K562 (cell line): ENCODE measurements around the gene HACD1. TPM values are rescaled to one million over a fixed set of nuclear protein-coding genes. Genes with fewer than 3 reads are reported as not detected.

ENCODE experiments used
- CBX2 ChIP-seq: fragments of 200-600 bp; sonication (generic); IDR thresholded peaks from one replicate; pipeline ENCODE4 v1.6.1; 2012; ENCODE audit warnings: mild to moderate bottlenecking, low read length, inconsistent platforms; ENCODE audit not compliant: insufficient read depth, poor library complexity, severe bottlenecking
- CC2D1A ChIP-seq: fragments of 450-650 bp; IDR thresholded peaks from 2 replicates; pipeline ENCODE4 v1.6.1; 2017; ENCODE audit warnings: mild to moderate bottlenecking
- EP400 ChIP-seq: fragments of 450-650 bp; IDR thresholded peaks from 2 replicates; pipeline ENCODE4 v1.6.1; 2017; ENCODE audit warnings: antibody characterized with exemption, mild to moderate bottlenecking, moderate library complexity
- FOXA3 ChIP-seq, 2 experiments: fragments of 450-650 bp in 1 of 2; sonication (generic) in 1 of 2; formaldehyde crosslinking; IDR thresholded peaks in 1 of 2; conservative IDR thresholded peaks in 1 of 2; 2 replicates each; pipeline versions ENCODE4 v1.4.0 to v1.8.0; 2020 to 2022; ENCODE audit warnings: mild to moderate bottlenecking in 2 of 2, missing genetic modification reagents in 1 of 2
- KDM1A ChIP-seq, 2 experiments: fragments of 450-650 bp; IDR thresholded peaks; 2 replicates each; pipeline ENCODE4 v1.6.1; 2016; ENCODE audit warnings: mild to moderate bottlenecking in 2 of 2
- MEF2D ChIP-seq: conservative IDR thresholded peaks from 2 replicates; pipeline ENCODE4 v1.6.1; 2016; ENCODE audit warnings: low read depth, missing genetic modification characterization, missing compliant biosample characterization
- NR4A1 ChIP-seq, 2 experiments: fragments of 250-450 bp in 1 of 2; fragments of 450-650 bp in 1 of 2; sonication (Bioruptor Pico) in 1 of 2; IDR thresholded peaks; 2 replicates each; pipeline versions ENCODE4 v1.4.0 to v1.6.1; 2016 to 2020; ENCODE audit warnings: mild to moderate bottlenecking in 2 of 2, missing compliant biosample characterization in 1 of 2, missing genetic modification characterization in 1 of 2, moderate library complexity in 1 of 2
- RB1 ChIP-seq: fragments of 450-650 bp; IDR thresholded peaks from 2 replicates; pipeline ENCODE4 v1.6.1; 2017; ENCODE audit warnings: low read depth, mild to moderate bottlenecking
- SMAD2 ChIP-seq: fragments of 150-350 bp; IDR thresholded peaks from 2 replicates; pipeline ENCODE4 v1.6.1; 2014; ENCODE audit warnings: low read depth, mild to moderate bottlenecking, low read length
- TARDBP ChIP-seq: fragments of 450-650 bp; IDR thresholded peaks from 2 replicates; pipeline ENCODE4 v1.6.1; 2016
- ZEB2 ChIP-seq: fragments of 450-650 bp; IDR thresholded peaks from 2 replicates; pipeline ENCODE4 v1.6.1; 2016
- ZNF124 ChIP-seq: sonication (generic); formaldehyde crosslinking; IDR thresholded peaks from 2 replicates; pipeline ENCODE4 v1.8.1; 2022; ENCODE audit warnings: missing genetic modification reagents
- ZNF717 ChIP-seq: fragments of 250-450 bp; sonication (Bioruptor Pico); IDR thresholded peaks from 2 replicates; pipeline ENCODE4 v1.5.0; 2021
- polyA plus RNA-seq, 8 experiments: library from polyadenylated mRNA; depleted of rRNA in 4 of 8; stranded (reverse) in 5 of 8; unstranded in 3 of 8; fragments of >200 nt; fragmentation: Nextera tagmentation in 2 of 8; fragmentation: Illumina TruSeq in 1 of 8; extraction: Ambion mirVana in 2 of 8; extraction: Trizol in 1 of 8; gene quantifications; 2 replicates each; pipeline versions ENCODE4 v1.2.1 to v1.2.3, GENCODE V29; 2011 to 2014; ENCODE audit warnings: inconsistent platforms in 1 of 8, missing spikeins in 1 of 8
- total RNA-seq, 7 experiments: library from RNA; depleted of rRNA in 6 of 7; stranded (reverse); fragments of >200 nt in 6 of 7; fragmentation: Illumina TruSeq in 2 of 7; extraction: Trizol in 2 of 7; gene quantifications; 2 replicates each; pipeline versions ENCODE4 v1.2.1 to v1.2.3, GENCODE V29; 2011 to 2021; ENCODE audit warnings: low replicate concordance in 1 of 7
- TF ChIP-seq, protein P1 (sequence below): fragments of 450-650 bp; IDR thresholded peaks from 2 replicates; pipeline ENCODE4 v1.6.1; 2016; ENCODE audit warnings: mild to moderate bottlenecking, moderate library complexity
- TF ChIP-seq, protein P2 (sequence below): sonication (generic); formaldehyde crosslinking; IDR thresholded peaks from 2 replicates; pipeline ENCODE4 v1.8.0; 2022; ENCODE audit warnings: missing genetic modification reagents, mild to moderate bottlenecking, moderate library complexity, borderline replicate concordance
- TF ChIP-seq, protein P3 (sequence below): fragments of 450-650 bp; IDR thresholded peaks from 2 replicates; pipeline ENCODE4 v1.6.1; 2016; ENCODE audit warnings: antibody characterized with exemption

Gene HACD1
- total and polyA plus RNA-seq, 9 of the 15 experiments (the other 6 are each of a cell fraction or from before 2014, with no cell fraction given): 0.99 to 4.5 (median 2.4) TPM

DNA sequence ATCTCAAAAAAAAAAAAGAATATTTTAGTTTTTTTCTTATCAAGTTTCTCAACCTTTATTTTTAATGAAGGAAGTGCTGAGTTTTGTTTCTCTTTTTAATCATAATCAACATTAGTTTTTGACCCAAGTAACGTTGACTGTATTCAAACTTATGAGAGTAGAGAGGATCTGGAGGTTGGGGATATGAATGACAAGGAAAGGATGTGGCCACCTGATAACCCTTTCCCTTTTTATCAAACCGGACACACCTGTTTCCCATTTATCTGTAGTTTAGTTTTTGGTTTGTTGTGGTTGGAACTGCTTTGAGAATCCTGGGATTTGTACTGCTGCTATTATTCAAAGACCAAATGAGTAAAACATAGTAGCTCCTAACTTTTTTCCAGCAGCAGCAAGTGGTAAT lies 38.6 kb downstream of the HACD1 start (continued):
- TF ChIP-seq, protein P1, sequence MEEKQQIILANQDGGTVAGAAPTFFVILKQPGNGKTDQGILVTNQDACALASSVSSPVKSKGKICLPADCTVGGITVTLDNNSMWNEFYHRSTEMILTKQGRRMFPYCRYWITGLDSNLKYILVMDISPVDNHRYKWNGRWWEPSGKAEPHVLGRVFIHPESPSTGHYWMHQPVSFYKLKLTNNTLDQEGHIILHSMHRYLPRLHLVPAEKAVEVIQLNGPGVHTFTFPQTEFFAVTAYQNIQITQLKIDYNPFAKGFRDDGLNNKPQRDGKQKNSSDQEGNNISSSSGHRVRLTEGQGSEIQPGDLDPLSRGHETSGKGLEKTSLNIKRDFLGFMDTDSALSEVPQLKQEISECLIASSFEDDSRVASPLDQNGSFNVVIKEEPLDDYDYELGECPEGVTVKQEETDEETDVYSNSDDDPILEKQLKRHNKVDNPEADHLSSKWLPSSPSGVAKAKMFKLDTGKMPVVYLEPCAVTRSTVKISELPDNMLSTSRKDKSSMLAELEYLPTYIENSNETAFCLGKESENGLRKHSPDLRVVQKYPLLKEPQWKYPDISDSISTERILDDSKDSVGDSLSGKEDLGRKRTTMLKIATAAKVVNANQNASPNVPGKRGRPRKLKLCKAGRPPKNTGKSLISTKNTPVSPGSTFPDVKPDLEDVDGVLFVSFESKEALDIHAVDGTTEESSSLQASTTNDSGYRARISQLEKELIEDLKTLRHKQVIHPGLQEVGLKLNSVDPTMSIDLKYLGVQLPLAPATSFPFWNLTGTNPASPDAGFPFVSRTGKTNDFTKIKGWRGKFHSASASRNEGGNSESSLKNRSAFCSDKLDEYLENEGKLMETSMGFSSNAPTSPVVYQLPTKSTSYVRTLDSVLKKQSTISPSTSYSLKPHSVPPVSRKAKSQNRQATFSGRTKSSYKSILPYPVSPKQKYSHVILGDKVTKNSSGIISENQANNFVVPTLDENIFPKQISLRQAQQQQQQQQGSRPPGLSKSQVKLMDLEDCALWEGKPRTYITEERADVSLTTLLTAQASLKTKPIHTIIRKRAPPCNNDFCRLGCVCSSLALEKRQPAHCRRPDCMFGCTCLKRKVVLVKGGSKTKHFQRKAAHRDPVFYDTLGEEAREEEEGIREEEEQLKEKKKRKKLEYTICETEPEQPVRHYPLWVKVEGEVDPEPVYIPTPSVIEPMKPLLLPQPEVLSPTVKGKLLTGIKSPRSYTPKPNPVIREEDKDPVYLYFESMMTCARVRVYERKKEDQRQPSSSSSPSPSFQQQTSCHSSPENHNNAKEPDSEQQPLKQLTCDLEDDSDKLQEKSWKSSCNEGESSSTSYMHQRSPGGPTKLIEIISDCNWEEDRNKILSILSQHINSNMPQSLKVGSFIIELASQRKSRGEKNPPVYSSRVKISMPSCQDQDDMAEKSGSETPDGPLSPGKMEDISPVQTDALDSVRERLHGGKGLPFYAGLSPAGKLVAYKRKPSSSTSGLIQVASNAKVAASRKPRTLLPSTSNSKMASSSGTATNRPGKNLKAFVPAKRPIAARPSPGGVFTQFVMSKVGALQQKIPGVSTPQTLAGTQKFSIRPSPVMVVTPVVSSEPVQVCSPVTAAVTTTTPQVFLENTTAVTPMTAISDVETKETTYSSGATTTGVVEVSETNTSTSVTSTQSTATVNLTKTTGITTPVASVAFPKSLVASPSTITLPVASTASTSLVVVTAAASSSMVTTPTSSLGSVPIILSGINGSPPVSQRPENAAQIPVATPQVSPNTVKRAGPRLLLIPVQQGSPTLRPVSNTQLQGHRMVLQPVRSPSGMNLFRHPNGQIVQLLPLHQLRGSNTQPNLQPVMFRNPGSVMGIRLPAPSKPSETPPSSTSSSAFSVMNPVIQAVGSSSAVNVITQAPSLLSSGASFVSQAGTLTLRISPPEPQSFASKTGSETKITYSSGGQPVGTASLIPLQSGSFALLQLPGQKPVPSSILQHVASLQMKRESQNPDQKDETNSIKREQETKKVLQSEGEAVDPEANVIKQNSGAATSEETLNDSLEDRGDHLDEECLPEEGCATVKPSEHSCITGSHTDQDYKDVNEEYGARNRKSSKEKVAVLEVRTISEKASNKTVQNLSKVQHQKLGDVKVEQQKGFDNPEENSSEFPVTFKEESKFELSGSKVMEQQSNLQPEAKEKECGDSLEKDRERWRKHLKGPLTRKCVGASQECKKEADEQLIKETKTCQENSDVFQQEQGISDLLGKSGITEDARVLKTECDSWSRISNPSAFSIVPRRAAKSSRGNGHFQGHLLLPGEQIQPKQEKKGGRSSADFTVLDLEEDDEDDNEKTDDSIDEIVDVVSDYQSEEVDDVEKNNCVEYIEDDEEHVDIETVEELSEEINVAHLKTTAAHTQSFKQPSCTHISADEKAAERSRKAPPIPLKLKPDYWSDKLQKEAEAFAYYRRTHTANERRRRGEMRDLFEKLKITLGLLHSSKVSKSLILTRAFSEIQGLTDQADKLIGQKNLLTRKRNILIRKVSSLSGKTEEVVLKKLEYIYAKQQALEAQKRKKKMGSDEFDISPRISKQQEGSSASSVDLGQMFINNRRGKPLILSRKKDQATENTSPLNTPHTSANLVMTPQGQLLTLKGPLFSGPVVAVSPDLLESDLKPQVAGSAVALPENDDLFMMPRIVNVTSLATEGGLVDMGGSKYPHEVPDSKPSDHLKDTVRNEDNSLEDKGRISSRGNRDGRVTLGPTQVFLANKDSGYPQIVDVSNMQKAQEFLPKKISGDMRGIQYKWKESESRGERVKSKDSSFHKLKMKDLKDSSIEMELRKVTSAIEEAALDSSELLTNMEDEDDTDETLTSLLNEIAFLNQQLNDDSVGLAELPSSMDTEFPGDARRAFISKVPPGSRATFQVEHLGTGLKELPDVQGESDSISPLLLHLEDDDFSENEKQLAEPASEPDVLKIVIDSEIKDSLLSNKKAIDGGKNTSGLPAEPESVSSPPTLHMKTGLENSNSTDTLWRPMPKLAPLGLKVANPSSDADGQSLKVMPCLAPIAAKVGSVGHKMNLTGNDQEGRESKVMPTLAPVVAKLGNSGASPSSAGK: no peak
- TF ChIP-seq CC2D1A (peak; percentile 83), ZEB2 (peak; percentile 59; the same call in 1 of the 2 replicates), EP400 (no peak), ZNF124 (CRISPR knock-in tag) (no peak), RB1 (0 out of 2 replicates have a peak, but pooled peaks have one; percentile 16), NR4A1 (CRISPR knock-in tag; IDR thresholded peaks at IDR 0.05) (no peak), NR4A1 (tag; IDR thresholded peaks at IDR 0.05) (no peak), FOXA3 (CRISPR knock-in tag; conservative IDR thresholded peaks at IDR 0.05 in 1 of 2, IDR thresholded peaks at IDR 0.05 in 1 of 2) (no peak), SMAD2 (no peak), CBX2 (no peak), ZNF717 (CRISPR knock-in tag) (no peak), KDM1A (IDR thresholded peaks at IDR 0.05) (peak; percentile 97), MEF2D (tag) (no peak), TARDBP (no peak)
- TF ChIP-seq, protein P2, sequence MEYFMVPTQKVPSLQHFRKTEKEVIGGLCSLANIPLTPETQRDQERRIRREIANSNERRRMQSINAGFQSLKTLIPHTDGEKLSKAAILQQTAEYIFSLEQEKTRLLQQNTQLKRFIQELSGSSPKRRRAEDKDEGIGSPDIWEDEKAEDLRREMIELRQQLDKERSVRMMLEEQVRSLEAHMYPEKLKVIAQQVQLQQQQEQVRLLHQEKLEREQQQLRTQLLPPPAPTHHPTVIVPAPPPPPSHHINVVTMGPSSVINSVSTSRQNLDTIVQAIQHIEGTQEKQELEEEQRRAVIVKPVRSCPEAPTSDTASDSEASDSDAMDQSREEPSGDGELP (CRISPR knock-in tag): no peak
- TF ChIP-seq, protein P3, sequence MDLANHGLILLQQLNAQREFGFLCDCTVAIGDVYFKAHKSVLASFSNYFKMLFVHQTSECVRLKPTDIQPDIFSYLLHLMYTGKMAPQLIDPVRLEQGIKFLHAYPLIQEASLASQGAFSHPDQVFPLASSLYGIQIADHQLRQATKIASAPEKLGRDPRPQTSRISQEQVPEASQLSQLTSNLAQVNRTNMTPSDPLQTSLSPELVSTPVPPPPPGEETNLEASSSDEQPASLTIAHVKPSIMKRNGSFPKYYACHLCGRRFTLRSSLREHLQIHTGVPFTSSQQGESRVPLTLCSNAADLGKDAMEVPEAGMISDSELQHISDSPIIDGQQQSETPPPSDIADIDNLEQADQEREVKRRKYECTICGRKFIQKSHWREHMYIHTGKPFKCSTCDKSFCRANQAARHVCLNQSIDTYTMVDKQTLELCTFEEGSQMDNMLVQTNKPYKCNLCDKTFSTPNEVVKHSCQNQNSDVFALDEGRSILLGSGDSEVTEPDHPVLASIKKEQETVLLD: no peak
